C4-2B (cell line): ENCODE data around the gene EEF1E1.

Source experiments
- H3K27ac ChIP-seq: fragments of 450-650 bp; 2 replicates; pipeline ENCODE4 v1.5.1; 2017
- ZFX ChIP-seq: fragments of 450-650 bp; IDR thresholded peaks from 2 replicates; pipeline ENCODE4 v1.6.1; 2017
- TF ChIP-seq, protein P1 (sequence below): fragments of 450-650 bp; conservative IDR thresholded peaks from 2 replicates; pipeline ENCODE4 v1.5.1; 2017; ENCODE audit warnings: mild to moderate bottlenecking

EEF1E1 gene

DNA sequence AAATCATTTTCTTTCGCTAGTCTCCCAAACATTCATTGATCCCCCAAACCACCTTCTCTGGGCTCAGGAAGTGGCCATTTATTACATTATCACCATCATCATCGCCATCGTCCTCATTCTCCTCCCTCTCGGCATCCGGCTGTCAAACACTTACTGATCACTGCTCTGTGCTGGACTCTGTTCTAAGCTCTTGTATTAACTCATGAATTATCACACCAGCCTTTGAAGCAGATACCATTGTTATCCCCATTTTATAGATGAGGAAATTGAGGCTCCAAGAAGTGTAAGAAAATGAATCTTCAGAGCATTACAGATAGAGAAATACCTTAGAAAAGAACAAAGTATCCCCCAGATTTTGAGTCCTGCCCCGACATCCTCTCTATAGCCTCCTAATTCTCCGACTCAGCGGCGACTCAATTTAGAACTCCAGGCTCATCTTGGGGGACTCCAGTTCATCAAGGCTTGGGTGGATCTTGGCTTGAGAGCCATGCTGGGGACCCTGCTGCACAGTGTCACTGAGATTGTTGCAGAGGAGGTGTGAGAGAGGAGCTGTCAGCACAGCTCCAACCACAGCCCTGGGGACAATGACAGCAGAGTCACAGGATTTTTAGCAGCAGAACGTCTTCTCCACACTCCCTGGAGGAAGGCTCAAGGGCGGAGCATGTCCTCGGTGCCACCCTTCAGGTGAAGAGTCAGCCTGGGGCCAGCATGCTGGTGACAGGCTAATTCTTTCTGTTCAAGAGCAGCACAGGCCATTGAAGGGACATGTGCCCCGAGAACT is 6.6 kb upstream of the EEF1E1 start:
- H3K27ac ChIP-seq, result no peak overlapping the region; the same call in 1 of the 2 replicates

DNA sequence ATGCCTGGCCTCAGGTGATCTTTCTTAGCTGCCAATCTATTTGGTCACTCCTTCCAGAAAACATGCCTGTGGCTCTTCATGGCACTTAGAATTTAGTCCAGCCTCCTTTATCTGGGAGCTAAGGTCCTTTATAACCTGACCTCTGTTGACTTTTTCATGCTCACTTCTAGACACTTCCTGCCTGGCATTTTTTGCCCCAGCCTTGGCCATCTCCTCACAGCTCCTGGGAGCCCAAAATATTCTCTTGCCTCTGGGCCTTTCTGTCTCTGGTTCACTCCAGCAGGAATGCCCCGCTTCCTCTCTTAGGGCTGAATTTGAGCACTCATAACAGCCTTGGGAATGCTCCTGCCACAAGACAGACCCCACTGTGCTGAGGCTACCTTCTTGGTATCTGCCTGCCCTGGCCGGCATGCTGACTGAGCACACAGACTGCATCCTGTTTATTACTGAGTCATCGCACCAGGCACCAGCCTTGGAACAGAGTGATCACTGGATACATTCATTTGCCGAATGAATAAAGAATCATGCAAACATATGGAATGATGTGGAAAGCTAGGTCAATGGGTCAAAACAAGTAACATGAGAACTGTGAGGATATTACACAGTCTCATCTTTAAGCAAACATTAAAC is 5.8 kb upstream of the EEF1E1 start:
- peak overlapping the region; percentile 17; the same call in 1 of the 2 replicates for H3K27ac ChIP-seq
- TF ChIP-seq, protein P1, sequence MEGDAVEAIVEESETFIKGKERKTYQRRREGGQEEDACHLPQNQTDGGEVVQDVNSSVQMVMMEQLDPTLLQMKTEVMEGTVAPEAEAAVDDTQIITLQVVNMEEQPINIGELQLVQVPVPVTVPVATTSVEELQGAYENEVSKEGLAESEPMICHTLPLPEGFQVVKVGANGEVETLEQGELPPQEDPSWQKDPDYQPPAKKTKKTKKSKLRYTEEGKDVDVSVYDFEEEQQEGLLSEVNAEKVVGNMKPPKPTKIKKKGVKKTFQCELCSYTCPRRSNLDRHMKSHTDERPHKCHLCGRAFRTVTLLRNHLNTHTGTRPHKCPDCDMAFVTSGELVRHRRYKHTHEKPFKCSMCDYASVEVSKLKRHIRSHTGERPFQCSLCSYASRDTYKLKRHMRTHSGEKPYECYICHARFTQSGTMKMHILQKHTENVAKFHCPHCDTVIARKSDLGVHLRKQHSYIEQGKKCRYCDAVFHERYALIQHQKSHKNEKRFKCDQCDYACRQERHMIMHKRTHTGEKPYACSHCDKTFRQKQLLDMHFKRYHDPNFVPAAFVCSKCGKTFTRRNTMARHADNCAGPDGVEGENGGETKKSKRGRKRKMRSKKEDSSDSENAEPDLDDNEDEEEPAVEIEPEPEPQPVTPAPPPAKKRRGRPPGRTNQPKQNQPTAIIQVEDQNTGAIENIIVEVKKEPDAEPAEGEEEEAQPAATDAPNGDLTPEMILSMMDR, result no peak
- no peak for TF ChIP-seq ZFX

More for the DNA sequence above, 6.6 kb upstream of the EEF1E1 start:
- TF ChIP-seq, protein P1, result no peak
- TF ChIP-seq ZFX, result no peak

DNA sequence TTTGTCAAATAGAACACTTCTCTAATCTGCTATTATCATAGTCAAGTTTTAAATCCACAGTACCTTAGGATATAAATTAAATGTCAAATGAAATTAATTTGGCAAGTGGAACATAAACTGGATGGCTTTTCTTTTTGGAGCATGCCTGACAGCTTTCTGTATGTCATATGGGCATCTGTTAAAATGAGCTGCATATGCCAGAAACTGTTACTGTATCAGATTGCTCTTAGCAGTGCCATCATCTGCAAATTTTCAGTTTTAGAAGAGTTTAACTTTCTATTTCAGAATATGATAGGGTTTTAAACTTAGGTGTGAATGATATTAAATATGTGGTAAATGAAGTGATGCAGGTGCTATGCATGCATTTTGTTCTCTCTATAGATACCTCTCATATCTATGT is 3.4 kb upstream of the EEF1E1 start:
- no peak overlapping the region for H3K27ac ChIP-seq
- TF ChIP-seq ZFX, result no peak
- TF ChIP-seq, protein P1, result no peak

DNA sequence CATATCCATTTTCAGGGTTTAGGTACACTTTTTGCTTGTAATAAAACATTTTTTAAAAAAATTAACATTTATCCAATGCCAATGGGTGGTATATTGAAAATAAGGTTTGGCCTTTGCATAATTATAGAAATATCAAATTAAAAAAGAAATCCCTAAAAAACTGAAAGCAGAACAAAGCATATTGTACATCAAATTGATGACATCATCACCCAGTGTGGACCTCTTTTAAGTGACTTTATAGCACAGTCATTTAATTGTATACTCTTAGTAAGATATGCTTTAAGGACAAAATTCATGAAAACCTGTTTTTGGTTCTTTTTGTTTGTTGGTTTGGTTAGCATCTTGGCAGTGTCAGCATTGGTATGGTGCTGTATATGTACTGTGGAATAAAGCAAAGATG is 1.4 kb upstream of the EEF1E1 start:
- no peak for TF ChIP-seq ZFX
- TF ChIP-seq, protein P1, result no peak
- H3K27ac ChIP-seq, result no peak overlapping the region

DNA sequence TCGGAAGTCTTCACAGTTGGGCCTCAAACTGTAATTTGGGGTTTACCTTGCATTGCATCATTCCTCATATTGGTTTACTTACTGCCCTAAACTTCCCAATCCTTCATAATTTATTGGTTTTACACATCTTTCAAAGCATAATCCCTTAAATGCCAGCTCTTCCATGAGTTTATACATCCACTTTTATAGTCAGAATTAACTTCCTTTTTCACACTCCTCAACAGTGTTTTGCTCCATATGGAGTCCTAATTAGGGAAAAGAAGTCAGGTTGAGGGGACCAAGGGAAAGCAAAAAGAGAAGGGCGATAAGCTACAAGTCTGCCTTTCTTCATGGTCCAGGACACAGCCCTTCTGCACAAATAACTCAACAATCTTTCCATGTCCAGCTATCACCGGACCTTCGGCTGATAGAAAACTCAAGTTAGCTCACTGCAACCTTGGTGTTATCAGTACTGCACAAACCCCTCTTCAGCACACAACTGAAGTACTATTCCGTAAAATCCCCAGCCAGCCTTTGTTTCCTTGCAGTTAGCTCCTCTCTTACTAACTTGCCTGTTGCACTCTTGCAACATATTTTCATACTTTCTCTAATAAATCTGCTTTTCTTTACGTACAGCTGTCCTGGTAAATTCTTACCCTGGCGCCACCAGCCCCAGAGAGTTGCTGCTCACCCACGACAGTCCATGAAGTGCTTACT is 2.0 kb downstream of the EEF1E1 start:
- TF ChIP-seq, protein P1, result no peak
- TF ChIP-seq ZFX, result no peak
- H3K27ac ChIP-seq, result 0 out of 2 replicates have a peak overlapping the region, but pooled peaks have one; percentile 21

DNA sequence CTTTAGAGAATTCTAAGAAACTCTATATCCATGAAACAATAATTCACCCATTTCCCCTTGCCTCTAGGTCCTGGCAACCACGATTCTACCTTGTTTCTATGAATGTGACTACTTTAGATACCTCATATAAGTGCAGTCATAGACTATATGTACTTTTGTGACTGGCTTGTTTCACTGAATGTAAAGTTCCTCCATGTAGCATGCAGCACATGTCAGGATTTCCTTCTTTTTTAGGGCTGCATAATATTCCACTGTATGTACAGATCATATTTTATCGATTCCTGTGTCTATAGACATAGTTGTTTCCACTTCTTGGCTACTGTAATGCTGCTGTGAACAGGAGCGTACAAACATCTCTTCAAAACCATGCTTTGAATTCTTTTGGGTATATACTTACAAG is 11.7 kb downstream of the EEF1E1 start:
- H3K27ac ChIP-seq, result no peak overlapping the region
- TF ChIP-seq, protein P1, result no peak
- TF ChIP-seq ZFX, result no peak

DNA sequence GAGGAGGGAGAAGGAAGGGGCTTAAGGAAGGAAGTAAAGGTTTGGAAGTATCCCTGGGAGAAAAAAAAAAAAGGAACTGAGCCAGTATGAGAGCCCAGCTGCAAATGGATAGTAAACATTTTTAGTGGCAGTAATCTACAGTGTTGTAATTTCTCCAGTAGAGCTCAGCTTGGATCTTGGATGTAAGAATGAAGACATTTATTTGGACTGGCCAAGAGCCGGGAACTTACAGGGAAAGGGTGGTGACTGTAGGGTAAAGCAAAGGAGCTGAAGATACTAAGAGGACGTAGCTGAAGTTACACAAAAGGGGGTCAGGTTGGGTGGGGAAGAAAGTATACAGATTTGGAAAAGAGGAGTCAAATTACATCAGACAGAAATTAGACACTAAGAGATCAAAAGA is 13.5 kb downstream of the EEF1E1 start:
- no peak overlapping the region for H3K27ac ChIP-seq
- TF ChIP-seq ZFX, result no peak
- TF ChIP-seq, protein P1, result no peak
